ENCODE measurements around the gene IL13.

Gene IL13

GRCh38 chr5:132673488-132673887, 15.5 kb downstream of the IL13 start:
- H3K27ac ChIP-seq (ENCODE audit: low read length) = no peak overlapping the region
- no peak overlapping the region for H3K9ac ChIP-seq (ENCODE audit: low read length in 2 of 2)

GRCh38 chr5:132673939-132674630, 16.1 kb downstream of the IL13 start, which contains the start of gene IL4:
IL4 (plus strand) TSS chr5:132673989; CDS start chr5:132674051, 62 bp downstream.
- Histone ChIP-seq H3K9ac (ENCODE audit: low read length in 2 of 2) (no peak within 1 kb of the TSS), H3K4me3 (ENCODE audit: low read length in 2 of 2) (no peak within 1 kb of the TSS), H3K4me1 (ENCODE audit: control insufficient read depth, insufficient read depth, low read length) (peaks cover 17% of the 10 kb centered on the region), H3K36me3 (ENCODE audit: control insufficient read depth in 2 of 2, insufficient read depth in 2 of 2, low read length in 2 of 2) (no peaks in the 10 kb centered on the region), H3K9me3 (ENCODE audit: control insufficient read depth in 2 of 2, low read length in 2 of 2) (no peaks in the 10 kb centered on the region), H3K27ac (ENCODE audit: low read length) (no peak within 1 kb of the TSS), H3K27me3 (ENCODE audit: control insufficient read depth in 1 of 2, insufficient read depth in 2 of 2, low read length in 2 of 2) (no peaks in the 10 kb centered on the region)

More at GRCh38 chr5:132673488-132673887, 15.5 kb downstream of the IL13 start:
- no peak overlapping the region for H3K4me3 ChIP-seq (ENCODE audit: low read length in 2 of 2)
- H3K4me1 ChIP-seq (ENCODE audit: control insufficient read depth, insufficient read depth, low read length) = peaks cover 17% of the 10 kb centered on the region
- H3K27me3 ChIP-seq (ENCODE audit: control insufficient read depth in 1 of 2, insufficient read depth in 2 of 2, low read length in 2 of 2) = no peaks in the 10 kb centered on the region
- H3K9me3 ChIP-seq (ENCODE audit: control insufficient read depth in 2 of 2, low read length in 2 of 2) = no peaks in the 10 kb centered on the region
- H3K36me3 ChIP-seq (ENCODE audit: control insufficient read depth in 2 of 2, insufficient read depth in 2 of 2, low read length in 2 of 2) = no peaks in the 10 kb centered on the region

- Histone ChIP-seq H3K4me3 (ENCODE audit: low read length in 2 of 2) (no peak overlapping the region), H3K27me3 (ENCODE audit: control insufficient read depth in 1 of 2, insufficient read depth in 2 of 2, low read length in 2 of 2) (no peaks in the 10 kb centered on the region), H3K9ac (ENCODE audit: low read length in 2 of 2) (no peak overlapping the region), H3K9me3 (ENCODE audit: control insufficient read depth in 2 of 2, low read length in 2 of 2) (no peaks in the 10 kb centered on the region), H3K36me3 (ENCODE audit: control insufficient read depth in 2 of 2, insufficient read depth in 2 of 2, low read length in 2 of 2) (no peaks in the 10 kb centered on the region), H3K4me1 (ENCODE audit: control insufficient read depth, insufficient read depth, low read length) (peaks cover 17% of the 10 kb centered on the region), H3K27ac (ENCODE audit: low read length) (no peak overlapping the region)
Measured at GRCh38 chr5:132674671-132675506, 16.9 kb downstream of the IL13 start.

GRCh38 chr5:132675936-132676689, 18.1 kb downstream of the IL13 start:
- H3K9me3 ChIP-seq (ENCODE audit: control insufficient read depth in 2 of 2, low read length in 2 of 2) = no peaks in the 10 kb centered on the region
- H3K27me3 ChIP-seq (ENCODE audit: control insufficient read depth in 1 of 2, insufficient read depth in 2 of 2, low read length in 2 of 2) = no peaks in the 10 kb centered on the region
- H3K4me3 ChIP-seq (ENCODE audit: low read length in 2 of 2) = no peak overlapping the region
- H3K9ac ChIP-seq (ENCODE audit: low read length in 2 of 2) = no peak overlapping the region
- H3K27ac ChIP-seq (ENCODE audit: low read length) = no peak overlapping the region
- peaks cover 17% of the 10 kb centered on the region for H3K4me1 ChIP-seq (ENCODE audit: control insufficient read depth, insufficient read depth, low read length)
- H3K36me3 ChIP-seq (ENCODE audit: control insufficient read depth in 2 of 2, insufficient read depth in 2 of 2, low read length in 2 of 2) = no peaks in the 10 kb centered on the region

GRCh38 chr5:132677191-132677590, 19.2 kb downstream of the IL13 start:
- H3K9me3 ChIP-seq (ENCODE audit: control insufficient read depth in 2 of 2, low read length in 2 of 2) = no peaks in the 10 kb centered on the region
- H3K4me1 ChIP-seq (ENCODE audit: control insufficient read depth, insufficient read depth, low read length) = peaks cover 17% of the 10 kb centered on the region
- no peak overlapping the region for H3K4me3 ChIP-seq (ENCODE audit: low read length in 2 of 2)
- no peak overlapping the region for H3K9ac ChIP-seq (ENCODE audit: low read length in 2 of 2)
- no peak overlapping the region for H3K27ac ChIP-seq (ENCODE audit: low read length)
- H3K36me3 ChIP-seq (ENCODE audit: control insufficient read depth in 2 of 2, insufficient read depth in 2 of 2, low read length in 2 of 2) = no peaks in the 10 kb centered on the region
- H3K27me3 ChIP-seq (ENCODE audit: control insufficient read depth in 1 of 2, insufficient read depth in 2 of 2, low read length in 2 of 2) = no peaks in the 10 kb centered on the region

- Histone ChIP-seq H3K36me3 (ENCODE audit: control insufficient read depth in 2 of 2, insufficient read depth in 2 of 2, low read length in 2 of 2) (no peaks in the 10 kb centered on the region), H3K9ac (ENCODE audit: low read length in 2 of 2) (no peak overlapping the region), H3K27me3 (ENCODE audit: control insufficient read depth in 1 of 2, insufficient read depth in 2 of 2, low read length in 2 of 2) (no peaks in the 10 kb centered on the region), H3K4me1 (ENCODE audit: control insufficient read depth, insufficient read depth, low read length) (peaks cover 14% of the 10 kb centered on the region), H3K27ac (ENCODE audit: low read length) (no peak overlapping the region), H3K9me3 (ENCODE audit: control insufficient read depth in 2 of 2, low read length in 2 of 2) (no peaks in the 10 kb centered on the region), H3K4me3 (ENCODE audit: low read length in 2 of 2) (no peak overlapping the region)
Measured at GRCh38 chr5:132677682-132678400, 19.9 kb downstream of the IL13 start.

GRCh38 chr5:132678735-132679134, 20.8 kb downstream of the IL13 start:
- H3K4me3 ChIP-seq (ENCODE audit: low read length in 2 of 2) = no peak overlapping the region
- no peaks in the 10 kb centered on the region for H3K27me3 ChIP-seq (ENCODE audit: control insufficient read depth in 1 of 2, insufficient read depth in 2 of 2, low read length in 2 of 2)
- no peak overlapping the region for H3K9ac ChIP-seq (ENCODE audit: low read length in 2 of 2)
- no peaks in the 10 kb centered on the region for H3K36me3 ChIP-seq (ENCODE audit: control insufficient read depth in 2 of 2, insufficient read depth in 2 of 2, low read length in 2 of 2)
- no peak overlapping the region for H3K27ac ChIP-seq (ENCODE audit: low read length)
- peaks cover 14% of the 10 kb centered on the region for H3K4me1 ChIP-seq (ENCODE audit: control insufficient read depth, insufficient read depth, low read length)
- no peaks in the 10 kb centered on the region for H3K9me3 ChIP-seq (ENCODE audit: control insufficient read depth in 2 of 2, low read length in 2 of 2)

- Histone ChIP-seq H3K9ac (ENCODE audit: low read length in 2 of 2) (no peak overlapping the region), H3K9me3 (ENCODE audit: control insufficient read depth in 2 of 2, low read length in 2 of 2) (no peaks in the 10 kb centered on the region), H3K4me3 (ENCODE audit: low read length in 2 of 2) (no peak overlapping the region), H3K27me3 (ENCODE audit: control insufficient read depth in 1 of 2, insufficient read depth in 2 of 2, low read length in 2 of 2) (no peaks in the 10 kb centered on the region), H3K4me1 (ENCODE audit: control insufficient read depth, insufficient read depth, low read length) (peaks cover 13% of the 10 kb centered on the region), H3K36me3 (ENCODE audit: control insufficient read depth in 2 of 2, insufficient read depth in 2 of 2, low read length in 2 of 2) (no peaks in the 10 kb centered on the region), H3K27ac (ENCODE audit: low read length) (no peak overlapping the region)
Measured at GRCh38 chr5:132679166-132679565, 21.2 kb downstream of the IL13 start.

- Histone ChIP-seq H3K4me3 (ENCODE audit: low read length in 2 of 2) (no peak overlapping the region), H3K4me1 (ENCODE audit: control insufficient read depth, insufficient read depth, low read length) (peaks cover 8% of the 10 kb centered on the region), H3K27ac (ENCODE audit: low read length) (no peak overlapping the region), H3K9me3 (ENCODE audit: control insufficient read depth in 2 of 2, low read length in 2 of 2) (no peaks in the 10 kb centered on the region), H3K36me3 (ENCODE audit: control insufficient read depth in 2 of 2, insufficient read depth in 2 of 2, low read length in 2 of 2) (no peaks in the 10 kb centered on the region), H3K27me3 (ENCODE audit: control insufficient read depth in 1 of 2, insufficient read depth in 2 of 2, low read length in 2 of 2) (no peaks in the 10 kb centered on the region), H3K9ac (ENCODE audit: low read length in 2 of 2) (no peak overlapping the region)
Measured at GRCh38 chr5:132679717-132680380, 21.9 kb downstream of the IL13 start.

All from stomach smooth muscle (tissue), 2 donors.